Measurements from ENCODE around the gene RASD1. TPM values are rescaled to one million over a fixed set of nuclear protein-coding genes. Genes with fewer than 3 reads are reported as not detected.
A peak's percentile ranks its signal among the peaks of the same experiment; 100 is the strongest.

RASD1 gene
- total RNA-seq, 1 donor from 2014 or later = 6.4 TPM

DNA sequence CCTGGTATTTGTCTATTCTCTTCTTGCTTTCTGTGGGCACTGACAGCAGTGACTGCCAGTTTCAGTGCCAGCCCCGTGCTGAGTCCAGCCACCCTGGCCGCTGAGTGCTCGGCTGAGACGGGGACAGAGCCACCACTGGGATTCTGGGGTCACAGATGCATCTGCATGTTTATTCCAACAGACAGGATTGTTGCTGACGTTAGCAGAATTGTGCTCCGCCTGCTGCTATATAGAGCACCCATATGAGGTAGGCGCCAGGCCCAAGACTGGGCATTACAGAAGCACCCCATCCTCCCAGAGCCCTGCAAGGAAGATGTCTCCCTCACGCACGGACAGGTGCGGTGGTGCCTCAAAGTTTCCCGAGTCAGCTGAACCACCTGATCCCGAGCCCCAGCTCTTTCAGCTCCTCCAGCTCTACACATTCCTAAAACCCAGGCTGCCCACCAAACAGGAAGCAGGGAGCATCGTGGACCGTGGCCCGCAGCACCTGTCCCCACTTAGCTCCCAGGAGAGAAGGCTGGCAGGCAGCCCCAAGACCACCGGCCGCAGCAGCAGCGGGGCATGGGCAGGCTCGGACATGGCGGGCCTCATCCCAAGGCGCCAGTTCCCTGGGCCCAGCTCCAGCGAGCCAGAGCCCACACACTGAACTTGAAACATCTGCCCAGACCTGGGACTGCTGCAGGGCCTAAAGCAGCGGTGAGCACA is 44.9 kb upstream of the RASD1 start:
- Mint-ChIP-seq H3K27ac (peak overlapping the region; percentile 9), H3K9me3 (no peaks in the 10 kb centered on the region), H3K4me1 (ENCODE audit: unreplicated experiment) (peaks cover 20% of the 10 kb centered on the region), H3K27me3 (no peaks in the 10 kb centered on the region), H3K36me3 (peaks cover 3% of the 10 kb centered on the region), H3K4me3 (no peak overlapping the region)
- no peak for DNase-seq (ENCODE audit: extremely low spot score, unreplicated experiment)
- TF ChIP-seq, protein P1, sequence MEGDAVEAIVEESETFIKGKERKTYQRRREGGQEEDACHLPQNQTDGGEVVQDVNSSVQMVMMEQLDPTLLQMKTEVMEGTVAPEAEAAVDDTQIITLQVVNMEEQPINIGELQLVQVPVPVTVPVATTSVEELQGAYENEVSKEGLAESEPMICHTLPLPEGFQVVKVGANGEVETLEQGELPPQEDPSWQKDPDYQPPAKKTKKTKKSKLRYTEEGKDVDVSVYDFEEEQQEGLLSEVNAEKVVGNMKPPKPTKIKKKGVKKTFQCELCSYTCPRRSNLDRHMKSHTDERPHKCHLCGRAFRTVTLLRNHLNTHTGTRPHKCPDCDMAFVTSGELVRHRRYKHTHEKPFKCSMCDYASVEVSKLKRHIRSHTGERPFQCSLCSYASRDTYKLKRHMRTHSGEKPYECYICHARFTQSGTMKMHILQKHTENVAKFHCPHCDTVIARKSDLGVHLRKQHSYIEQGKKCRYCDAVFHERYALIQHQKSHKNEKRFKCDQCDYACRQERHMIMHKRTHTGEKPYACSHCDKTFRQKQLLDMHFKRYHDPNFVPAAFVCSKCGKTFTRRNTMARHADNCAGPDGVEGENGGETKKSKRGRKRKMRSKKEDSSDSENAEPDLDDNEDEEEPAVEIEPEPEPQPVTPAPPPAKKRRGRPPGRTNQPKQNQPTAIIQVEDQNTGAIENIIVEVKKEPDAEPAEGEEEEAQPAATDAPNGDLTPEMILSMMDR (conservative IDR thresholded peaks at IDR 0.05) = no peak

DNA sequence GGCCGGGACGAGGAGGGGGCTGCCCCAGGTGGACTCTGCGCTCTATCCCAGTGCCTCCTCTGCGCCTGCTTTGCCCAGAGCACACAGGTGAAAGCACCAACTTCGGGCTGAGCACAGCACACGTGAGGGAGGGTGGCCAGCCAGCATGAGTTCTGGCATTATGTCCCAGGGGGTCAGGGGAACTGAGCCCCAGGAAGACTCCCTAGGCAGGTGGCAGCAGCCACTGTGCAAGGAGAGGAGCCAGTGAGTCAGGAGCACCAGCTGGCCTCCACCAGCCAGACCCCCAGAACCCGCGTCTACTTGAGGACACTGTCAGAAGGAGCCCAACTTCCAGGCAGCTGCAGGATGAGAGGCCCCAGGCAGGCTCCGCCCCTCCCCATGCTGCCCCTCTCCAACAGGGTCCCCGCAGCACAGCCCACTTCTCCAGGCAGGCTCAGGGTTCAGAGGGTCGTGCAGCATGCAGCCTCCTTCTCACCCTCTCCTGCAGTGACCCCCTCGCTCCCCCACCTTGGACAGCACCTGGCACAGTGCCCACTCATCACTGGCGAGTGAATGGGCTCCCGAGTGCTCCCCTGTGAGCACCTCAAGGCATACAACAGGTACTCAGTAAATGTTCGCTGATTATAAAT is 44.2 kb upstream of the RASD1 start:
- Mint-ChIP-seq H3K4me1 (ENCODE audit: unreplicated experiment) (peaks cover 20% of the 10 kb centered on the region), H3K36me3 (peaks cover 3% of the 10 kb centered on the region), H3K4me3 (no peak overlapping the region), H3K27me3 (no peaks in the 10 kb centered on the region), H3K27ac (peak overlapping the region; percentile 9), H3K9me3 (no peaks in the 10 kb centered on the region)
- TF ChIP-seq, protein P1 (conservative IDR thresholded peaks at IDR 0.05) = no peak
- no peak for DNase-seq (ENCODE audit: extremely low spot score, unreplicated experiment)

DNA sequence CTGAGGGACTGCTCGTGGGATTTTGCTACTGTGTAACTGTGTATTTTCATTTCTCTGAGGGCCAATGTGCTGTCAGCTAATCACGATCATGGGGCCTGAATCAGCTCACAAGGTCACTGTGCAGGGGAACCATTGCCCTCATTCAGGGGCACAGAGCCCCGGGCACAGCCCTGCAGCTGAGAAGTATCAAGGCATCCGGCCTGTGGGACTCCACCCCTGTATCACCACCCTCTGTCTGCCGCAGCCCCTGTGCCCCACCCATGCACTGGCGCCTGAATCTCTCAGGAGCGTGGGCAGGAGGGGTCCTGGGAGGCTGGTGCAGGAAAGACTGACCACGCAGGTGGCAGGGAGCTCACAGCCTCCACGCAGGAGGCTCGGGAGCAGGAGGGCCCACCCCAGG is 43.4 kb upstream of the RASD1 start:
- TF ChIP-seq, protein P1 (conservative IDR thresholded peaks at IDR 0.05) = no peak
- peak overlapping the region; percentile 61 for H3K27ac Mint-ChIP-seq

DNA sequence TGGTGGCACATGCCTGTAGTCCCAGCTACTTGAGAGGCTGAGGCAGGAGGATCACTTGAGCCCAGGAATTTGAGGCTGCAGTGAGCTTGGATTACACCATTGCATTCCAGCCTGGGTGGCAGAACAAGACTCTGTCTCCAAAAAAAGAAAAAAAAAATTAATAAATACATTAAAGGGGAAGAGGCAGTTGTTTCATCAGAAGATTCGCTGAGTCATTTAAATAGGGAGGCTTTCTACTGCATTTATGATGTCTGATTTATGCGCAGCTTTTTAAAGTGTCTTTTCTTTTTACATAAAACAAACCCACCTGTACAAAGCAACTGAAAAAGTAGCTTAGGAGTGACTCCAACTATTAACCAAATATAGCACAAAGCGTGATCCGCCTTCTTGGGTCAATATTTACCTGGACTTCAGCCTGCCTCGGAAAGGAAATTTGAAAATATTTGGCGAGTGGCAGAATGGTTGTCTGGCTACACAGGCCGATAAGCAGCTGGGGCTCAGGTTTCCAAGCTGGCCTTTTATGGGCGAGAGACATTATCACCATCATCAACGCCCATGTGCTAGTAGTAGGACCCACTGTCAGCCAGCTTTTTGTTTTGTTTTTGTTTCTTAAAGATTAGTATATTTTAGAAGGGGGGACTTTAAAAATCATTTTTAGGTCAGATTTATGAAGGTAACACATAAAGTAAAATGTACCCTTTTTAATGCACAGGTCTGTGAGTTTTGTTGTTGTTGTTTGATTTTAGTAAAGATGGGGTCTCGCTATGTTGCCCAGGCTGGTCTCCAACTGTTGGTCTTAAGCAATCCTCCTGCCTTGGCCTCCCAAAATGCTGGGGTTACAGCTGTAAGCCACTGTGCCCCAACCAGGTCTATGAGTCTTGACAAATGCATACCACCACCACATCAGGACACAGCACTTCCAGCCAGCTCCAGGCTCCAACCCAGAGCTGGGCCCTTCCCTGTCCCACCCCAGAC is 42.5 kb upstream of the RASD1 start:
- Mint-ChIP-seq H3K36me3 (peaks cover under 1% of the 10 kb centered on the region), H3K4me3 (no peak overlapping the region), H3K9me3 (no peaks in the 10 kb centered on the region), H3K27me3 (no peaks in the 10 kb centered on the region), H3K4me1 (ENCODE audit: unreplicated experiment) (peaks cover 20% of the 10 kb centered on the region), H3K27ac (peak overlapping the region; percentile 71)
- DNase-seq (ENCODE audit: extremely low spot score, unreplicated experiment) = no peak
- TF ChIP-seq, protein P1 (conservative IDR thresholded peaks at IDR 0.05) = no peak

More for the DNA sequence above, 43.4 kb upstream of the RASD1 start:
- no peak overlapping the region for H3K4me3 Mint-ChIP-seq
- H3K4me1 Mint-ChIP-seq (ENCODE audit: unreplicated experiment) = peaks cover 20% of the 10 kb centered on the region
- H3K36me3 Mint-ChIP-seq = peaks cover 3% of the 10 kb centered on the region
- H3K9me3 Mint-ChIP-seq = no peaks in the 10 kb centered on the region
- DNase-seq (ENCODE audit: extremely low spot score, unreplicated experiment) = no peak
- no peaks in the 10 kb centered on the region for H3K27me3 Mint-ChIP-seq

DNA sequence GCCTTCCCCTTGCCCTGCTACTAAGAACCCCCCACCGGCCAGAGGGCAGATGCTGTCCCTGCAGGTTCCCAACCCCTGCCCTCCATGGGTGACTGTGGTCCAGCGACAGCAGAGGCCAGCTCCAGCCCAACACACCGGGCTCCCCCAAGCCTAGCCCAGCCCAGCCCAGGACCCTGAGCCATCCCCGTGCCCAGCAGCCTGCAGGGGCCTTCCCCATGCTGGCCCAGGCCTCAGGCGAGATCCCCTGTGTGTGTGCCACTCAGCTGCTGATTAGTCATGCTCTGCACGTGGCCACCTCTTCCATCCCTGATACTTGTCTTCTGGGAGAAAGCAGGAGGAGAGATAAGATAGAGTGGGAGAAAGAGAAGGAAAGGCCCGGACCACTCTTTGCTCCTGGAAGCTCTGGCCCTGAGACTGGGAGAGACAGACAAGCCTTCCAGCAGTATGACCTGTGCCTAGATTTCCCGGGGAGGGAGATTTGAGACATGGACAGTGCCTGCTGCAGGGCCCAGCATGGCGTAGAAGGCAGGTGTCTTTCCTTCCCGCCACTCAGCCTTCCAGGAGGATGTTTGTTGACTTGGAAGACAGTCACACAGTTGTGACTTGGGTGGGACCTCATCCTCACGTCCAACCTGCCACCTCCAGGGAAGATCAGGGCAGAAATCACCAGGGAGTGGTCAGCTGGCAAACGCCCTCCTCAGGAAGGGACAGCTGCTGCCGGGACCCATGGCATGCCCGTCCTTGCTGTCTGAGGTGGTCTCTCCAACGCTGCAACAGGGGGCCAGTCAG is 41.3 kb upstream of the RASD1 start:
- Mint-ChIP-seq H3K27ac (peak overlapping the region; percentile 18), H3K4me1 (ENCODE audit: unreplicated experiment) (peaks cover 20% of the 10 kb centered on the region), H3K9me3 (no peaks in the 10 kb centered on the region), H3K36me3 (no peaks in the 10 kb centered on the region), H3K4me3 (no peak overlapping the region), H3K27me3 (no peaks in the 10 kb centered on the region)
- no peak for DNase-seq (ENCODE audit: extremely low spot score, unreplicated experiment)
- TF ChIP-seq, protein P1 (conservative IDR thresholded peaks at IDR 0.05) = no peak
